Measurements from ENCODE around the gene SHROOM1.

- no peak for TF ChIP-seq CTCF (IDR thresholded peaks at IDR 0.05)
- no peak for TF ChIP-seq POLR2AphosphoS5 (IDR thresholded peaks at IDR 0.05)
- no peak for TF ChIP-seq POLR2A (IDR thresholded peaks at IDR 0.05)
Measured at GRCh38 chr5:132799392-132799791, 31.1 kb downstream of the SHROOM1 start.
